IPS DF 6.9 (cell line): ENCODE measurements around the gene HMCES.

Experiments
- DNase-seq: peaks from one replicate; pipeline ENCODE4 v3.0.0-alpha.2; 2013; ENCODE audit warnings: low read depth, low spot score
- H3K27ac ChIP-seq: one replicate; pipeline ENCODE4 v1.5.1; 2013; ENCODE audit warnings: low read length, control low read depth
- H3K27me3 ChIP-seq: 2 replicates; pipeline ENCODE4 v1.6.1; 2013; ENCODE audit warnings: mild to moderate bottlenecking, low read length; ENCODE audit not compliant: control insufficient read depth, insufficient read depth
- H3K36me3 ChIP-seq: 2 replicates; pipeline ENCODE4 v1.6.1; 2013; ENCODE audit warnings: low read length; ENCODE audit not compliant: control insufficient read depth, insufficient read depth
- H3K4me1 ChIP-seq: 2 replicates; pipeline ENCODE4 v1.6.1; 2013; ENCODE audit warnings: low read length; ENCODE audit not compliant: control insufficient read depth, insufficient read depth
- H3K4me3 ChIP-seq: 2 replicates; pipeline ENCODE4 v1.5.1; 2013; ENCODE audit warnings: mild to moderate bottlenecking, low read length
- H3K9me3 ChIP-seq: 2 replicates; pipeline ENCODE4 v1.6.1; 2013; ENCODE audit warnings: low read length, inconsistent platforms; ENCODE audit not compliant: control insufficient read depth, insufficient read depth
- WGBS: extraction: QIAGEN DNeasy Blood & Tissue Kit; methylation state at CpG from one replicate; pipeline ENCODE4 v1.1.7; 2013; ENCODE audit warnings: mixed read lengths, missing lambda C conversion rate; ENCODE audit not compliant: insufficient read length, insufficient coverage; 5-methylcytosine and 5-hydroxymethylcytosine counted together

HMCES gene

GRCh38 chr3:129320825-129321487 lies 42.3 kb downstream of the HMCES start:
- Histone ChIP-seq H3K4me1 (no peaks in the 10 kb centered on the region), H3K9me3 (no peaks in the 10 kb centered on the region), H3K27me3 (no peaks in the 10 kb centered on the region), H3K36me3 (peaks cover 14% of the 10 kb centered on the region), H3K27ac (no peak overlapping the region), H3K4me3 (no peak overlapping the region)
- WGBS: 100% methylated on average over 6 of the region's 7 CpGs
- no peak for DNase-seq

GRCh38 chr3:129321887-129322286 lies 43.2 kb downstream of the HMCES start:
- Histone ChIP-seq H3K27ac (no peak overlapping the region), H3K4me1 (no peaks in the 10 kb centered on the region), H3K4me3 (no peak overlapping the region), H3K36me3 (peaks cover 14% of the 10 kb centered on the region), H3K27me3 (no peaks in the 10 kb centered on the region), H3K9me3 (no peaks in the 10 kb centered on the region)
- no CpG with 5 or more reads among the region's 9 CpGs for WGBS
- no peak for DNase-seq

GRCh38 chr3:129323651-129324294 lies 45.1 kb downstream of the HMCES start:
- Histone ChIP-seq H3K9me3 (no peaks in the 10 kb centered on the region), H3K27ac (no peak overlapping the region), H3K4me1 (no peaks in the 10 kb centered on the region), H3K27me3 (no peaks in the 10 kb centered on the region), H3K4me3 (no peak overlapping the region), H3K36me3 (peaks cover 13% of the 10 kb centered on the region)
- no peak for DNase-seq
- WGBS: no CpG with 5 or more reads among the region's 12 CpGs

- no CpG with 5 or more reads among the region's 12 CpGs for WGBS
- H3K4me3 ChIP-seq: no peak overlapping the region
- H3K36me3 ChIP-seq: peaks cover 11% of the 10 kb centered on the region; the same call in 1 of the 2 replicates
- no peaks in the 10 kb centered on the region for H3K4me1 ChIP-seq
- no peaks in the 10 kb centered on the region for H3K27me3 ChIP-seq
- H3K27ac ChIP-seq: no peak overlapping the region
- H3K9me3 ChIP-seq: no peaks in the 10 kb centered on the region
- no peak for DNase-seq
These were observed 46.2 kb downstream of the HMCES start for GRCh38 chr3:129324855-129325254.

GRCh38 chr3:129325383-129325782 lies 46.7 kb downstream of the HMCES start:
- H3K4me1 ChIP-seq: no peaks in the 10 kb centered on the region
- H3K9me3 ChIP-seq: no peaks in the 10 kb centered on the region
- H3K4me3 ChIP-seq: no peak overlapping the region
- DNase-seq: no peak
- H3K36me3 ChIP-seq: peaks cover 11% of the 10 kb centered on the region; the same call in 1 of the 2 replicates
- H3K27me3 ChIP-seq: no peaks in the 10 kb centered on the region
- WGBS: no CpG with 5 or more reads among the region's 3 CpGs
- no peak overlapping the region for H3K27ac ChIP-seq

GRCh38 chr3:129326138-129326537 lies 47.5 kb downstream of the HMCES start:
- Histone ChIP-seq H3K4me3 (no peak overlapping the region), H3K27ac (no peak overlapping the region), H3K36me3 (peaks cover 5% of the 10 kb centered on the region; the same call in 1 of the 2 replicates), H3K27me3 (no peaks in the 10 kb centered on the region), H3K9me3 (no peaks in the 10 kb centered on the region), H3K4me1 (no peaks in the 10 kb centered on the region)
- DNase-seq: no peak
- no CpG with 5 or more reads among the region's 12 CpGs for WGBS

- H3K4me3 ChIP-seq: no peak overlapping the region
- H3K27ac ChIP-seq: no peak overlapping the region
- no peak for DNase-seq
- H3K27me3 ChIP-seq: no peaks in the 10 kb centered on the region
- no CpG with 5 or more reads among the region's 11 CpGs for WGBS
- no peaks in the 10 kb centered on the region for H3K4me1 ChIP-seq
- 0 out of 2 replicates have a peak, but pooled peaks cover 2% of the 10 kb centered on the region for H3K36me3 ChIP-seq
- no peaks in the 10 kb centered on the region for H3K9me3 ChIP-seq
These were observed 47.9 kb downstream of the HMCES start for GRCh38 chr3:129326595-129326994.

- whole genome bisulfite sequencing: no CpG with 5 or more reads among the region's 6 CpGs
- H3K9me3 ChIP-seq: no peaks in the 10 kb centered on the region
- H3K4me1 ChIP-seq: no peaks in the 10 kb centered on the region
- H3K4me3 ChIP-seq: no peak overlapping the region
- no peaks in the 10 kb centered on the region for H3K36me3 ChIP-seq
- H3K27me3 ChIP-seq: no peaks in the 10 kb centered on the region
- DNase-seq: no peak
- no peak overlapping the region for H3K27ac ChIP-seq
These were observed 48.8 kb downstream of the HMCES start for GRCh38 chr3:129327510-129327909.

GRCh38 chr3:129329858-129330257 lies 51.2 kb downstream of the HMCES start:
- Histone ChIP-seq H3K27me3 (no peaks in the 10 kb centered on the region), H3K27ac (no peak overlapping the region), H3K36me3 (no peaks in the 10 kb centered on the region), H3K4me3 (no peak overlapping the region), H3K4me1 (no peaks in the 10 kb centered on the region), H3K9me3 (no peaks in the 10 kb centered on the region)
- DNase-seq: no peak
- whole genome bisulfite sequencing: no CpG with 5 or more reads among the region's 6 CpGs

GRCh38 chr3:129330409-129330808 lies 51.7 kb downstream of the HMCES start:
- no peaks in the 10 kb centered on the region for H3K36me3 ChIP-seq
- no CpG with 5 or more reads among the region's 6 CpGs for WGBS
- no peak overlapping the region for H3K27ac ChIP-seq
- H3K4me1 ChIP-seq: no peaks in the 10 kb centered on the region
- no peak overlapping the region for H3K4me3 ChIP-seq
- H3K27me3 ChIP-seq: no peaks in the 10 kb centered on the region
- no peak for DNase-seq
- no peaks in the 10 kb centered on the region for H3K9me3 ChIP-seq

GRCh38 chr3:129333891-129334290 lies 55.2 kb downstream of the HMCES start:
- WGBS: no CpG with 5 or more reads among the region's 5 CpGs
- no peaks in the 10 kb centered on the region for H3K9me3 ChIP-seq

More at GRCh38 chr3:129333891-129334290, 55.2 kb downstream of the HMCES start:
- Histone ChIP-seq H3K4me3 (no peak overlapping the region), H3K27ac (no peak overlapping the region), H3K4me1 (no peaks in the 10 kb centered on the region), H3K27me3 (no peaks in the 10 kb centered on the region), H3K36me3 (no peaks in the 10 kb centered on the region)
- DNase-seq: no peak
